H1 (cell line): ENCODE results near the gene DERL3. TPM values are rescaled to one million over a fixed set of nuclear protein-coding genes. Genes with fewer than 3 reads are reported as not detected.

Experiments
- CTCF ChIA-PET: fragments of 300-600 bp; sonication (Branson Sonifier 250); formaldehyde crosslinking; loops from one replicate; lab custom pipeline; 2021; ENCODE audit not compliant: partially characterized antibody; lab: Charles Lee
- POLR2A ChIA-PET: fragments of 300-600 bp; sonication (Branson Sonifier 250); formaldehyde crosslinking; loops from one replicate; lab custom pipeline; 2021; ENCODE audit warnings: inconsistent platforms; ENCODE audit not compliant: partially characterized antibody; lab: Charles Lee
- DNase-seq, 2 experiments: peaks; one replicate each; pipeline versions ENCODE4 v3.0.0 to v3.0.0-alpha.2; 2010 to 2022; ENCODE audit warnings: low spot score in 2 of 2, low read depth in 1 of 2, mixed read lengths in 1 of 2
- FAIRE-seq: peaks from 2 replicates; lab custom pipeline; 2011; peaks lifted over from hg19 to GRCh38; lab: Jason Lieb, UNC
- H2AFZ ChIP-seq: 2 replicates; pipeline ENCODE4 v1.8.1; 2012; ENCODE audit warnings: low read length, inconsistent platforms
- H2AK5ac ChIP-seq: 2 replicates; pipeline ENCODE4 v1.6.1; 2013; ENCODE audit warnings: low read depth, low read length
- H2BK120ac ChIP-seq: replicated peaks from 2 replicates; pipeline ENCODE3; 2013; ENCODE audit warnings: low read depth, low read length, inconsistent platforms
- H2BK12ac ChIP-seq: 2 replicates; pipeline ENCODE4 v1.6.1; 2013; ENCODE audit warnings: low read depth, low read length
- H2BK15ac ChIP-seq: 2 replicates; pipeline ENCODE4 v1.6.1; 2013; ENCODE audit warnings: low read length
- H2BK20ac ChIP-seq: 2 replicates; pipeline ENCODE4 v1.6.1; 2013; ENCODE audit warnings: low read length
- H2BK5ac ChIP-seq: 2 replicates; pipeline ENCODE4 v1.6.1; 2013; ENCODE audit warnings: low read depth, low read length
- H3K14ac ChIP-seq: 2 replicates; pipeline ENCODE4 v1.6.1; 2013; ENCODE audit warnings: inconsistent platforms; ENCODE audit not compliant: insufficient read length
- H3K18ac ChIP-seq: 2 replicates; pipeline ENCODE4 v1.6.1; 2013; ENCODE audit warnings: low read length; ENCODE audit errors: extremely low read depth
- H3K23ac ChIP-seq: 2 replicates; pipeline ENCODE4 v1.6.1; 2013; ENCODE audit warnings: inconsistent platforms; ENCODE audit not compliant: insufficient read length
- H3K23me2 ChIP-seq: 2 replicates; pipeline ENCODE4 v1.6.1; 2013; ENCODE audit warnings: low read depth, low read length
- H3K27ac ChIP-seq: 2 replicates; pipeline ENCODE4 v1.6.1; 2011; ENCODE audit warnings: low read depth, low read length, inconsistent platforms
- H3K27me3 ChIP-seq, 4 experiments: replicated peaks in 1 of 4; 1 replicate in 1 of 4; 2 replicates in 3 of 4; pipeline versions ENCODE4 v1.6.1 to v1.8.1; 2011 to 2013; ENCODE audit warnings: low read length in 3 of 4, mild to moderate bottlenecking in 3 of 4, inconsistent platforms in 2 of 4, mixed read lengths in 2 of 4, moderate library complexity in 1 of 4; ENCODE audit not compliant: control insufficient read depth in 3 of 4, insufficient read depth in 3 of 4; ENCODE audit errors: extremely low read depth in 1 of 4
- H3K36me3 ChIP-seq, 4 experiments: 2 replicates each; pipeline versions ENCODE4 v1.6.1 to v1.8.1; 2011 to 2013; ENCODE audit warnings: mild to moderate bottlenecking in 4 of 4, low read length in 3 of 4, moderate library complexity in 2 of 4, control low read depth in 1 of 4, inconsistent platforms in 1 of 4; ENCODE audit not compliant: insufficient read depth in 4 of 4, control insufficient read depth in 2 of 4
- H3K4ac ChIP-seq: replicated peaks from 2 replicates; pipeline ENCODE3; 2013; ENCODE audit warnings: low read length, low read depth, mixed read lengths, inconsistent platforms; ENCODE audit not compliant: insufficient read length
- H3K4me1 ChIP-seq, 4 experiments: replicated peaks in 1 of 4; 1 replicate in 1 of 4; 2 replicates in 3 of 4; pipeline versions ENCODE4 v1.6.1 to v1.8.1; 2011 to 2013; ENCODE audit warnings: low read length in 3 of 4, inconsistent platforms in 2 of 4, mixed read lengths in 1 of 4; ENCODE audit not compliant: insufficient read depth in 4 of 4, control insufficient read depth in 3 of 4
- H3K4me2 ChIP-seq, 2 experiments: 2 replicates each; pipeline versions ENCODE4 v1.6.1 to v1.8.1; 2011 to 2013; ENCODE audit warnings: low read depth in 2 of 2, low read length in 2 of 2, control low read depth in 1 of 2, inconsistent platforms in 1 of 2, mild to moderate bottlenecking in 1 of 2; ENCODE audit not compliant: insufficient read depth in 1 of 2
- H3K4me3 ChIP-seq, 4 experiments: fragments of 200-600, 300-600 bp in 1 of 4; sonication (generic), shearing (Covaris generic), sonication (Bioruptor Twin) in 1 of 4; 2 replicates each; pipeline versions ENCODE4 v1.5.1 to v1.8.1; 2011 to 2016; ENCODE audit warnings: low read length in 4 of 4, low read depth in 3 of 4, control low read depth in 2 of 4, inconsistent platforms in 2 of 4, mild to moderate bottlenecking in 2 of 4, mixed read lengths in 1 of 4, moderate library complexity in 1 of 4; ENCODE audit not compliant: insufficient read depth in 2 of 4; ENCODE audit errors: extremely low read depth in 1 of 4
- H3K56ac ChIP-seq: replicated peaks from 2 replicates; pipeline ENCODE3; 2013; ENCODE audit warnings: low read depth, mild to moderate bottlenecking, mixed read lengths, low read length, inconsistent platforms; ENCODE audit not compliant: insufficient read length
- H3K79me1 ChIP-seq: 2 replicates; pipeline ENCODE4 v1.6.1; 2013; ENCODE audit warnings: low read depth, low read length, control low read depth
- H3K79me2 ChIP-seq, 2 experiments: 2 replicates each; pipeline versions ENCODE4 v1.6.1 to v1.8.1; 2012 to 2013; ENCODE audit warnings: low read length in 2 of 2, mild to moderate bottlenecking in 2 of 2, inconsistent platforms in 1 of 2; ENCODE audit not compliant: insufficient read depth in 2 of 2, control insufficient read depth in 1 of 2
- H3K9ac ChIP-seq, 4 experiments: replicated peaks in 1 of 4; 1 replicate in 1 of 4; 2 replicates in 3 of 4; pipeline versions ENCODE4 v1.6.1 to v1.8.1; 2011 to 2013; ENCODE audit warnings: low read depth in 3 of 4, low read length in 3 of 4, control low read depth in 2 of 4, mild to moderate bottlenecking in 2 of 4, moderate library complexity in 2 of 4, inconsistent platforms in 1 of 4; ENCODE audit errors: extremely low read depth in 1 of 4
- H3K9me3 ChIP-seq, 2 experiments: 2 replicates each; pipeline versions ENCODE4 v1.6.1 to v1.8.1; 2012 to 2013; ENCODE audit warnings: mild to moderate bottlenecking in 2 of 2, moderate library complexity in 2 of 2, control low read depth in 1 of 2, inconsistent platforms in 1 of 2, low read depth in 1 of 2, low read length in 1 of 2, mixed read lengths in 1 of 2; ENCODE audit not compliant: insufficient read depth in 2 of 2
- H4K20me1 ChIP-seq, 2 experiments: replicated peaks in 1 of 2; 2 replicates each; pipeline versions ENCODE3 to v1.8.1; 2011 to 2013; ENCODE audit warnings: inconsistent platforms in 2 of 2, low read length in 2 of 2, mild to moderate bottlenecking in 1 of 2; ENCODE audit not compliant: insufficient read depth in 2 of 2, control insufficient read depth in 1 of 2
- H4K5ac ChIP-seq: 2 replicates; pipeline ENCODE4 v1.6.1; 2013; ENCODE audit warnings: low read length, low read depth, mixed read lengths, inconsistent platforms; ENCODE audit not compliant: insufficient read length
- H4K8ac ChIP-seq: 2 replicates; pipeline ENCODE4 v1.8.0; 2013; ENCODE audit warnings: mild to moderate bottlenecking, moderate library complexity, low read length, inconsistent platforms; ENCODE audit not compliant: insufficient read depth; ENCODE audit errors: extremely low read depth
- H4K91ac ChIP-seq: replicated peaks from 2 replicates; pipeline ENCODE3; 2013; ENCODE audit warnings: low read length, mixed read lengths, inconsistent platforms; ENCODE audit not compliant: insufficient read length
- ASH2L ChIP-seq: fragments of 200-600, 300-600 bp; sonication (generic); IDR thresholded peaks from one replicate; pipeline ENCODE4 v1.7.1; 2017; ENCODE audit warnings: low read length
- BACH1 ChIP-seq: IDR thresholded peaks from 2 replicates; pipeline ENCODE4 v1.6.1; 2012; ENCODE audit warnings: low read length, improper control_type of control experiment
- BRCA1 ChIP-seq: IDR thresholded peaks from 2 replicates; pipeline ENCODE4 v1.6.1; 2012; ENCODE audit warnings: low read depth, low read length, improper control_type of control experiment
- CREB1 ChIP-seq: IDR thresholded peaks from 2 replicates; pipeline ENCODE4 v1.6.1; 2012; ENCODE audit warnings: inconsistent platforms
- CTBP2 ChIP-seq: IDR thresholded peaks from 2 replicates; pipeline ENCODE4 v1.7.0; 2011; ENCODE audit warnings: borderline replicate concordance, mild to moderate bottlenecking, moderate library complexity, mixed read lengths, low read length; ENCODE audit not compliant: insufficient read depth, insufficient read length
- EZH2 ChIP-seq: fragments of 200-600 bp; sonication (generic); IDR thresholded peaks from 2 replicates; pipeline ENCODE4 v1.7.1; 2012; ENCODE audit warnings: low read depth, mild to moderate bottlenecking, moderate library complexity, low read length, inconsistent platforms; ENCODE audit not compliant: severe bottlenecking
- FOSL1 ChIP-seq: IDR thresholded peaks from 2 replicates; pipeline ENCODE4 v1.6.1; 2011; ENCODE audit warnings: mild to moderate bottlenecking, low read depth, low read length, moderate library complexity; ENCODE audit not compliant: insufficient read depth
- GABPA ChIP-seq: IDR thresholded peaks from 2 replicates; pipeline ENCODE4 v1.6.1; 2011; ENCODE audit warnings: mild to moderate bottlenecking, low read length, moderate library complexity, borderline replicate concordance; ENCODE audit not compliant: insufficient read depth
- HDAC6 ChIP-seq: IDR thresholded peaks from one replicate; pipeline ENCODE4 v1.7.1; 2012; ENCODE audit warnings: low read depth, mild to moderate bottlenecking, inconsistent platforms, low read length, moderate library complexity
- JUN ChIP-seq: IDR thresholded peaks from 2 replicates; pipeline ENCODE4 v1.6.1; 2011; ENCODE audit warnings: low read depth, mild to moderate bottlenecking, improper control_type of control experiment, low read length
- KDM5A ChIP-seq: fragments of 200-600 bp; IDR thresholded peaks from 2 replicates; pipeline ENCODE4 v1.7.1; 2012; ENCODE audit warnings: mild to moderate bottlenecking, low read length, inconsistent platforms, mixed read lengths
- SAP30 ChIP-seq: fragments of 300-600 bp; sonication (generic); IDR thresholded peaks from 2 replicates; pipeline ENCODE4 v1.7.1; 2012; ENCODE audit warnings: low read length, moderate library complexity, mild to moderate bottlenecking, inconsistent platforms; ENCODE audit not compliant: insufficient read depth, insufficient replicate concordance
- SIRT6 ChIP-seq: IDR thresholded peaks from one replicate; pipeline ENCODE4 v1.7.1; 2012; ENCODE audit warnings: low read length, inconsistent platforms
- SIX5 ChIP-seq: IDR thresholded peaks from 2 replicates; pipeline ENCODE4 v1.6.1; 2011; ENCODE audit warnings: mild to moderate bottlenecking, low read depth, low read length
- SP2 ChIP-seq: IDR thresholded peaks from 2 replicates; pipeline ENCODE4 v1.6.1; 2012; ENCODE audit warnings: mild to moderate bottlenecking, low read length, inconsistent platforms
- WGBS, 2 experiments: shearing (Covaris generic) in 1 of 2; methylation state at CpG; one replicate each; pipeline versions ENCODE4 v1.1.6 to v1.1.7; 2013 to 2015; ENCODE audit warnings: low lambda C conversion rate in 2 of 2, mixed read lengths in 2 of 2, inconsistent platforms in 1 of 2, low coverage in 1 of 2, missing lambda C conversion rate in 1 of 2; ENCODE audit not compliant: insufficient replicate concordance in 2 of 2, insufficient coverage in 1 of 2, insufficient read length in 1 of 2; ENCODE audit errors: extremely low coverage in 1 of 2, missing lambda C conversion rate in 1 of 2; 5-methylcytosine and 5-hydroxymethylcytosine counted together
- polyA plus RNA-seq, 7 experiments: library from polyadenylated mRNA; depleted of rRNA in 3 of 7; stranded (reverse) in 5 of 7; unstranded in 2 of 7; fragments of >200 nt in 5 of 7; fragments of 200-250 nt in 2 of 7; gene quantifications; 1 replicate in 5 of 7; 2 replicates in 1 of 7; 4 replicates in 1 of 7; pipeline versions ENCODE4 v1.2.1 to v1.2.3, GENCODE V29; 2011 to 2013; ENCODE audit warnings: missing spikeins in 2 of 7, mixed read lengths in 2 of 7
- total RNA-seq: library from RNA; stranded (reverse); fragmentation: NEBNext Ultra II Directional; extraction: Animal tissue kit (Norgen Biotek cat#: 25700); gene quantifications from 2 replicates; pipeline ENCODE4 v1.2.1, GENCODE V29; 2021

Gene DERL3
- total and polyA plus RNA-seq, 2 of the 8 experiments (the other 6 are each of a cell fraction or from before 2014, with no cell fraction given): 8.7 to 19.5 TPM

- WGBS, 2 experiments: 82% methylated on average over 5 of the region's 5 CpGs; no CpG with 5 or more reads in 1 of the 2 experiments
- FAIRE-seq (no peak), DNase-seq (no peak)
- no peak overlapping the region for H3K4me3 ChIP-seq
- ChIA-PET POLR2A (no interaction called here), CTCF (no interaction called here)
- peaks cover 0 to 4% (median 0%) of the 10 kb centered on the region in 4 experiments; a peak in 1 of 8 replicates for H3K36me3 ChIP-seq
- H3K27ac ChIP-seq: no peak overlapping the region
- H3K4me2 ChIP-seq: no peak overlapping the region
- H4K8ac ChIP-seq: no peak overlapping the region
- peaks cover 0 to 2% (median under 1%) of the 10 kb centered on the region in 4 experiments; a peak in 2 of 7 replicates for H3K27me3 ChIP-seq
- no peak overlapping the region for H3K9ac ChIP-seq
- peaks cover 12% of the 10 kb centered on the region; the same call in 1 of the 2 replicates for H3K23me2 ChIP-seq
- 0 out of 2 replicates have a peak overlapping the region, but pooled peaks have one; percentile 80 for H2BK20ac ChIP-seq
- H3K4me1 ChIP-seq: peaks cover 0 to 23% (median 15%) of the 10 kb centered on the region in 4 experiments; a peak in 5 of 7 replicates
- peak overlapping the region; percentile 0 for H4K91ac ChIP-seq
- H3K18ac ChIP-seq: peak overlapping the region; percentile 48
- no peak overlapping the region for H3K4ac ChIP-seq
- H2AFZ ChIP-seq: no peak overlapping the region
- peak overlapping the region; percentile 33; the same call in 1 of the 2 replicates for H2BK12ac ChIP-seq
- H2AK5ac ChIP-seq: peak overlapping the region; percentile 53; the same call in 1 of the 2 replicates
- no peak overlapping the region for H4K5ac ChIP-seq
- H3K23ac ChIP-seq: no peak overlapping the region
- H3K56ac ChIP-seq: no peak overlapping the region
- H2BK5ac ChIP-seq: no peak overlapping the region
- no peaks in the 10 kb centered on the region for H3K9me3 ChIP-seq
- peak overlapping the region; percentile 95 for H2BK15ac ChIP-seq
- peaks cover 0 to 4% of the 10 kb centered on the region in 2 experiments for H4K20me1 ChIP-seq
- no peak overlapping the region for H3K14ac ChIP-seq
- no peaks in the 10 kb centered on the region for H3K79me1 ChIP-seq
- no peak overlapping the region for H2BK120ac ChIP-seq
- no peaks in the 10 kb centered on the region for H3K79me2 ChIP-seq
- TF ChIP-seq SAP30 (no peak), EZH2 (no peak), HDAC6 (no peak), GABPA (no peak), BACH1 (no peak), SIRT6 (no peak), CTBP2 (no peak), BRCA1 (no peak), CREB1 (no peak), KDM5A (no peak), ASH2L (no peak), FOSL1 (no peak), SIX5 (no peak), SP2 (no peak), JUN (no peak)
Observed at GRCh38 chr22:23841292-23841691, 2.5 kb upstream of the DERL3 start.
